Lower leg skin (tissue), 3 donors: ENCODE measurements around the gene GPR27.

Experiments used
- POLR2A ChIP-seq, 2 donors: fragments of 450-650 bp; IDR thresholded peaks; one replicate each; pipeline ENCODE4 v1.6.1; 2016 to 2017; ENCODE audit warnings: antibody characterized with exemption in 2 of 2, mild to moderate bottlenecking in 1 of 2, moderate library complexity in 1 of 2
- TF ChIP-seq, protein P1 (sequence below), 3 donors: fragments of 450-650 bp; IDR thresholded peaks; one replicate each; pipeline ENCODE4 v1.5.1; 2016; ENCODE audit warnings: antibody characterized with exemption in 3 of 3, mild to moderate bottlenecking in 3 of 3, moderate library complexity in 2 of 3

DNA sequence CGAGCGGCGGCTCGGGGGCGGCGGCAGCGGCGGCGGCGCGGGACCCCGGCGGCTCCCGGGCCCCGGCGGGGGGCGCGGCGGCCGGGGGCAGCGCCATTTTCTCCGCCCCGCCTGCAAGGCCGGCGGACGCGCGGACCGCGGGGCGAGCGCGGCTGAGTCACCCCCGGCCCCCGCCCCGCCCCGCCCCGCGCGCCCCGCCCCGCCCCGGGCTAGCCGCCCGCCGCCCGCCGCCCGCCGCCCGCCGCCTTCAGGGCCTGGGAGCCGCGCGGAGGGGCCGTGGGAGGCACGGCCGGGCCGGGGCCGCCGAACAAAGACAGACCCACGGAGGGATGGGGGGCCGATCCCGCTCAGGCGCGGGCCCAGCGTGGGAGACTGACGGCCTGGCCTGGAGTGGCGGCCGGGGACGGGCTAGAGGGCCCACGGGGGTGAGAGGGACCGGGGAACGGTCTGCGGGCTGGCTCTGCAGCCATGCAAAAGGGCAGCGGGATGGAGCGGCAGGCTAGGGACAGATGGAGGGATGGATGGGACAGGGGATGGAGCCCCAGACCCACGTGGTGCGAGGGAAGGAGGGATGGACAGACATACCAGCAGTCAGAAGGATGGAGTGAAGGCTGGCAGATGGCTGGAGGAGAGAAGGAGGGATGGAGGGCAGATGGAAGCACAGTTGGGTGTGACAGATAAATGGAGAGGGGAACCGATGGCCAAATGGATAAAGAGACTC, 28.2 kb upstream of the GPR27 start, which contains the start of gene EIF4E3:
- no peak for TF ChIP-seq POLR2A (IDR thresholded peaks at IDR 0.05)
- TF ChIP-seq, protein P1, sequence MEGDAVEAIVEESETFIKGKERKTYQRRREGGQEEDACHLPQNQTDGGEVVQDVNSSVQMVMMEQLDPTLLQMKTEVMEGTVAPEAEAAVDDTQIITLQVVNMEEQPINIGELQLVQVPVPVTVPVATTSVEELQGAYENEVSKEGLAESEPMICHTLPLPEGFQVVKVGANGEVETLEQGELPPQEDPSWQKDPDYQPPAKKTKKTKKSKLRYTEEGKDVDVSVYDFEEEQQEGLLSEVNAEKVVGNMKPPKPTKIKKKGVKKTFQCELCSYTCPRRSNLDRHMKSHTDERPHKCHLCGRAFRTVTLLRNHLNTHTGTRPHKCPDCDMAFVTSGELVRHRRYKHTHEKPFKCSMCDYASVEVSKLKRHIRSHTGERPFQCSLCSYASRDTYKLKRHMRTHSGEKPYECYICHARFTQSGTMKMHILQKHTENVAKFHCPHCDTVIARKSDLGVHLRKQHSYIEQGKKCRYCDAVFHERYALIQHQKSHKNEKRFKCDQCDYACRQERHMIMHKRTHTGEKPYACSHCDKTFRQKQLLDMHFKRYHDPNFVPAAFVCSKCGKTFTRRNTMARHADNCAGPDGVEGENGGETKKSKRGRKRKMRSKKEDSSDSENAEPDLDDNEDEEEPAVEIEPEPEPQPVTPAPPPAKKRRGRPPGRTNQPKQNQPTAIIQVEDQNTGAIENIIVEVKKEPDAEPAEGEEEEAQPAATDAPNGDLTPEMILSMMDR (IDR thresholded peaks at IDR 0.05) = no peak
